Activated CD4-positive, alpha-beta memory T cell treated with anti-CD3 and anti-CD28 coated beads, Interleukin-2, amount 10 ng/mL, durations not matched to agents 7 days and 5 days (primary cell): ENCODE results near the gene MRPL14. TPM values are rescaled to one million over a fixed set of nuclear protein-coding genes. Genes with fewer than 3 reads are reported as not detected.

ENCODE experiments used
- total RNA-seq, 2 experiments: library from RNA; stranded (reverse); gene quantifications; one replicate each; pipeline ENCODE4 v1.2.3, GENCODE V29; 2021

The MRPL14 gene
- total RNA-seq, 2 experiments from 2014 or later: 36.0 to 39.0 TPM

Other genes starting within 250 kb of the MRPL14 start
- 10 to 100 TPM; 14.7 to 15.5 TPM for gene TMEM63B, start 102 bp upstream of the MRPL14 start, total RNA-seq
- gene CAPN11, start 31.4 kb upstream of the MRPL14 start, total RNA-seq: under 1 TPM in 1 of 2 experiments, not detected in 1; 0.13 TPM
- not detected for gene MYMX, start 89.5 kb upstream of the MRPL14 start, total RNA-seq
- gene SLC29A1, start 96.1 kb upstream of the MRPL14 start, total RNA-seq: 10 to 100 TPM; 24.8 to 25.4 TPM
- gene HSP90AB1, start 119.6 kb upstream of the MRPL14 start, total RNA-seq: 100 to 1,000 TPM; 478 to 479 TPM
- gene SLC35B2, start 130.1 kb upstream of the MRPL14 start, total RNA-seq: 10 to 100 TPM; 35.8 to 37.2 TPM
- gene NFKBIE, start 138.1 kb upstream of the MRPL14 start, total RNA-seq: 10 to 100 TPM; 20.8 to 21.7 TPM
- not detected for gene TMEM151B, start 143.0 kb upstream of the MRPL14 start, total RNA-seq
- 10 to 100 TPM; 14.8 to 15.0 TPM for gene AARS2, start 185.9 kb upstream of the MRPL14 start, total RNA-seq
- gene SPATS1, start 215.2 kb upstream of the MRPL14 start, total RNA-seq: not detected